DND-41 (cell line): Measurements from ENCODE around the gene TAF4.

ENCODE experiments used
- ATAC-seq: fragments of 200-7000 bp; cut with Tn5 transposase; 3 replicates; pipeline ENCODE4 v1.9.1; 2021; ENCODE audit warnings: low read depth; ENCODE audit not compliant: insufficient read depth
- DNase-seq: peaks from one replicate; pipeline ENCODE4 v3.0.0-alpha.2; 2020
- H2AFZ ChIP-seq: 2 replicates; pipeline ENCODE4 v1.6.0; 2012; ENCODE audit warnings: low read depth, low read length
- H3K27ac ChIP-seq: 2 replicates; pipeline ENCODE4 v1.5.1; 2012; ENCODE audit warnings: low read length, inconsistent platforms
- H3K27me3 ChIP-seq: fragments of 200-600 bp; sonication (generic); 2 replicates; pipeline ENCODE4 v1.6.0; 2012; ENCODE audit warnings: low read length, mild to moderate bottlenecking, inconsistent platforms; ENCODE audit not compliant: insufficient read depth, poor library complexity
- H3K36me3 ChIP-seq: 2 replicates; pipeline ENCODE4 v1.5.1; 2012; ENCODE audit warnings: low read length, inconsistent platforms; ENCODE audit not compliant: insufficient read depth
- H3K4me1 ChIP-seq: 2 replicates; pipeline ENCODE4 v1.5.1; 2012; ENCODE audit warnings: mild to moderate bottlenecking, low read length; ENCODE audit not compliant: insufficient read depth
- H3K4me2 ChIP-seq: 2 replicates; pipeline ENCODE4 v1.6.0; 2012; ENCODE audit warnings: mild to moderate bottlenecking, moderate library complexity, low read length, inconsistent platforms; ENCODE audit not compliant: insufficient read depth
- H3K4me3 ChIP-seq, 2 experiments: fragments of 200-600 bp in 1 of 2; shearing (Covaris generic) in 1 of 2; 2 replicates each; pipeline ENCODE4 v1.5.1; 2012 to 2016; ENCODE audit warnings: inconsistent platforms in 2 of 2, low read length in 2 of 2, mild to moderate bottlenecking in 2 of 2, low read depth in 1 of 2, moderate library complexity in 1 of 2
- H3K79me2 ChIP-seq: 2 replicates; pipeline ENCODE4 v1.6.0; 2012; ENCODE audit warnings: low read length, inconsistent platforms; ENCODE audit not compliant: insufficient read depth
- H3K9ac ChIP-seq: 2 replicates; pipeline ENCODE4 v1.6.0; 2012; ENCODE audit warnings: low read depth, mild to moderate bottlenecking, inconsistent platforms, low read length, moderate library complexity
- H3K9me3 ChIP-seq: 2 replicates; pipeline ENCODE4 v1.5.1; 2012; ENCODE audit warnings: low read length, moderate library complexity, mild to moderate bottlenecking, inconsistent platforms; ENCODE audit not compliant: insufficient read depth, severe bottlenecking
- H4K20me1 ChIP-seq: 2 replicates; pipeline ENCODE4 v1.6.0; 2012; ENCODE audit warnings: low read length; ENCODE audit not compliant: insufficient read depth
- CTCF ChIP-seq: IDR thresholded peaks from 2 replicates; pipeline ENCODE4 v1.5.1; 2012; ENCODE audit warnings: borderline replicate concordance, low read length, moderate library complexity, mild to moderate bottlenecking; ENCODE audit not compliant: poor library complexity, severe bottlenecking; ENCODE audit errors: extremely low read depth
- EZH2 ChIP-seq: IDR thresholded peaks from 3 replicates; pipeline ENCODE4 v1.6.1; 2012; ENCODE audit warnings: borderline replicate concordance, low read depth, mild to moderate bottlenecking, moderate library complexity, low read length, inconsistent platforms; ENCODE audit not compliant: severe bottlenecking

The TAF4 gene

GRCh38 chr20:62025832-62026563 lies 39.7 kb downstream of the TAF4 start:
- H3K36me3 ChIP-seq: 0 out of 2 replicates have a peak, but pooled peaks cover 7% of the 10 kb centered on the region
- no peak overlapping the region for H2AFZ ChIP-seq
- no peaks in the 10 kb centered on the region for H3K27me3 ChIP-seq
- peaks cover 91% of the 10 kb centered on the region for H4K20me1 ChIP-seq
- H3K9ac ChIP-seq: no peak overlapping the region
- H3K9me3 ChIP-seq: no peaks in the 10 kb centered on the region
- H3K79me2 ChIP-seq: peaks cover 97% of the 10 kb centered on the region
- H3K4me2 ChIP-seq: no peak overlapping the region
- no peak overlapping the region for H3K4me3 ChIP-seq
- ATAC-seq: no peak
- H3K27ac ChIP-seq: no peak overlapping the region
- no peaks in the 10 kb centered on the region for H3K4me1 ChIP-seq
- no peak for TF ChIP-seq CTCF
- no peak for TF ChIP-seq EZH2
- DNase-seq: no peak

- Histone ChIP-seq H3K4me3 (no peak overlapping the region), H3K9ac (no peak overlapping the region), H2AFZ (no peak overlapping the region), H4K20me1 (peaks cover 91% of the 10 kb centered on the region), H3K36me3 (0 out of 2 replicates have a peak, but pooled peaks cover 7% of the 10 kb centered on the region), H3K9me3 (no peaks in the 10 kb centered on the region), H3K27ac (no peak overlapping the region), H3K79me2 (peaks cover 97% of the 10 kb centered on the region), H3K4me2 (no peak overlapping the region), H3K4me1 (no peaks in the 10 kb centered on the region), H3K27me3 (no peaks in the 10 kb centered on the region)
- TF ChIP-seq CTCF: no peak
- TF ChIP-seq EZH2: no peak
- DNase-seq: no peak
- ATAC-seq: no peak
These were observed 40.3 kb downstream of the TAF4 start for GRCh38 chr20:62025394-62025793.

- 0 out of 2 replicates have a peak, but pooled peaks cover 7% of the 10 kb centered on the region for H3K36me3 ChIP-seq
- H3K79me2 ChIP-seq: peaks cover 97% of the 10 kb centered on the region
- no peak overlapping the region for H3K9ac ChIP-seq
- no peak overlapping the region for H3K27ac ChIP-seq
- TF ChIP-seq EZH2: no peak
- no peak for TF ChIP-seq CTCF
- no peak overlapping the region for H2AFZ ChIP-seq
- ATAC-seq (no peak), DNase-seq (no peak)
- H3K27me3 ChIP-seq: no peaks in the 10 kb centered on the region
- H3K9me3 ChIP-seq: no peaks in the 10 kb centered on the region
- peaks cover 93% of the 10 kb centered on the region for H4K20me1 ChIP-seq
- no peak overlapping the region for H3K4me2 ChIP-seq
- H3K4me1 ChIP-seq: no peaks in the 10 kb centered on the region
- no peak overlapping the region for H3K4me3 ChIP-seq
These were observed 41.7 kb downstream of the TAF4 start for GRCh38 chr20:62023935-62024334.
